GM18909 (cell line): ENCODE measurements around the gene DNLZ.

ENCODE experiments used
- ATAC-seq: cut with Tn5 transposase; IDR thresholded peaks from one replicate; pipeline ENCODE4 v1.9.1; 2021; ENCODE audit warnings: mild to moderate bottlenecking; ENCODE audit not compliant: unreplicated experiment, poor library complexity

Gene DNLZ

GRCh38 chr9:136378170-136379002, 14.8 kb upstream of the DNLZ start:
- no peak for ATAC-seq

GRCh38 chr9:136377341-136378169, 14.0 kb upstream of the DNLZ start:
- ATAC-seq: no peak

GRCh38 chr9:136376457-136376856, 12.9 kb upstream of the DNLZ start:
- ATAC-seq: no peak

GRCh38 chr9:136375096-136375495, 11.6 kb upstream of the DNLZ start:
- no peak for ATAC-seq

- ATAC-seq: no peak
These were observed 10.6 kb upstream of the DNLZ start for GRCh38 chr9:136374183-136374575.

- ATAC-seq: no peak
These were observed 10.0 kb upstream of the DNLZ start, which contains the start of gene CARD9 for GRCh38 chr9:136373300-136374182. CARD9 (minus strand) TSS chr9:136373669; CDS start chr9:136372078, 1,591 bp downstream.

GRCh38 chr9:136372561-136373299, 9.2 kb upstream of the DNLZ start:
- no peak for ATAC-seq

- ATAC-seq: no peak
These were observed 8.5 kb upstream of the DNLZ start for GRCh38 chr9:136372006-136372405.

GRCh38 chr9:136371533-136371880, 8.0 kb upstream of the DNLZ start:
- no peak for ATAC-seq

GRCh38 chr9:136370687-136371532, 7.4 kb upstream of the DNLZ start:
- ATAC-seq: no peak

- no peak for ATAC-seq
These were observed 6.5 kb upstream of the DNLZ start for GRCh38 chr9:136370037-136370436.

- ATAC-seq: no peak
These were observed 4.6 kb upstream of the DNLZ start for GRCh38 chr9:136368190-136368589.

- no peak for ATAC-seq
These were observed 4.0 kb upstream of the DNLZ start for GRCh38 chr9:136367296-136368145.

GRCh38 chr9:136366826-136367225, 3.3 kb upstream of the DNLZ start:
- no peak for ATAC-seq

- ATAC-seq: no peak
These were observed 2.3 kb upstream of the DNLZ start for GRCh38 chr9:136365775-136366222.

GRCh38 chr9:136364942-136365774, 1.6 kb upstream of the DNLZ start:
- no peak for ATAC-seq
